Upper lobe of left lung (tissue), 4 donors: ENCODE measurements around the gene HACD2.

Experiments
- EP300 ChIP-seq, 4 donors: sonication (generic); formaldehyde crosslinking; IDR thresholded peaks; one replicate each; pipeline ENCODE4 v1.5.1; 2017; ENCODE audit warnings: antibody characterized with exemption in 4 of 4, control low read depth in 2 of 4
- POLR2A ChIP-seq, 4 donors: fragments of 450-650 bp; IDR thresholded peaks; one replicate each; pipeline ENCODE4 v1.5.1; 2016 to 2017; ENCODE audit warnings: antibody characterized with exemption in 4 of 4, mild to moderate bottlenecking in 2 of 4
- POLR2AphosphoS5 ChIP-seq, 2 donors: sonication (generic); formaldehyde crosslinking; IDR thresholded peaks; one replicate each; pipeline ENCODE4 v1.5.1; 2017; ENCODE audit warnings: antibody characterized with exemption in 2 of 2
- TF ChIP-seq, protein P1 (sequence below), 6 experiments: fragments of 450-650 bp in 4 of 6; fragments of 200-600 bp in 2 of 6; sonication (generic) in 2 of 6; IDR thresholded peaks; one replicate each; pipeline ENCODE4 v1.5.1; 2016 to 2019; ENCODE audit warnings: antibody characterized with exemption in 6 of 6

DNA sequence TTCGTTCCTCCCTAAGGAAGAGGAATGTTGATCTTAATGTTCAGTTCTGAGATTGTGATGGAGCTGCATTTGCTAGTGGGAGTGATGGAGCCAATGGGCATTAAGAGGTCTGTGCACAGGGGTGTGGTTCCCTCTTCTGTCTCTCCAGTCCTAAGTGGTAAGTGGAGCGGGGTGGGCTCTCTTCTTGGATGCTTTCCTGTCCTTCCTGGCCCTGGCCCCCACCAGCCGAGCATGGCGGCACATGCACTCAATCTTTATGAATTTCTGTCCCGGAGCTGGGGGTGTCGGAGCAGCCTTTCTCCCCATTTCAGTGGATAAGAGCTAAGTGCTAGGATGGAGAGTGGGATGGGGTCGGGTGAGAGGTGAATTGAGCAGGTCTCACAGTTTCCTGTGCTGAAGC, 98.4 kb downstream of the HACD2 start:
- TF ChIP-seq, protein P1, sequence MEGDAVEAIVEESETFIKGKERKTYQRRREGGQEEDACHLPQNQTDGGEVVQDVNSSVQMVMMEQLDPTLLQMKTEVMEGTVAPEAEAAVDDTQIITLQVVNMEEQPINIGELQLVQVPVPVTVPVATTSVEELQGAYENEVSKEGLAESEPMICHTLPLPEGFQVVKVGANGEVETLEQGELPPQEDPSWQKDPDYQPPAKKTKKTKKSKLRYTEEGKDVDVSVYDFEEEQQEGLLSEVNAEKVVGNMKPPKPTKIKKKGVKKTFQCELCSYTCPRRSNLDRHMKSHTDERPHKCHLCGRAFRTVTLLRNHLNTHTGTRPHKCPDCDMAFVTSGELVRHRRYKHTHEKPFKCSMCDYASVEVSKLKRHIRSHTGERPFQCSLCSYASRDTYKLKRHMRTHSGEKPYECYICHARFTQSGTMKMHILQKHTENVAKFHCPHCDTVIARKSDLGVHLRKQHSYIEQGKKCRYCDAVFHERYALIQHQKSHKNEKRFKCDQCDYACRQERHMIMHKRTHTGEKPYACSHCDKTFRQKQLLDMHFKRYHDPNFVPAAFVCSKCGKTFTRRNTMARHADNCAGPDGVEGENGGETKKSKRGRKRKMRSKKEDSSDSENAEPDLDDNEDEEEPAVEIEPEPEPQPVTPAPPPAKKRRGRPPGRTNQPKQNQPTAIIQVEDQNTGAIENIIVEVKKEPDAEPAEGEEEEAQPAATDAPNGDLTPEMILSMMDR (IDR thresholded peaks at IDR 0.05): no peak
- no peak for TF ChIP-seq POLR2AphosphoS5 (IDR thresholded peaks at IDR 0.05)
- TF ChIP-seq EP300 (IDR thresholded peaks at IDR 0.05): no peak
- TF ChIP-seq POLR2A (IDR thresholded peaks at IDR 0.05): no peak
